GM18907 (cell line): ENCODE results near the gene ATG2B.
"Not testable (repeated sequence)": the region's sequence is repeated elsewhere in the genome, so short reads cannot be mapped to it uniquely, and the experiment has no call there.

ENCODE experiments used
- ATAC-seq: cut with Tn5 transposase; IDR thresholded peaks from one replicate; pipeline ENCODE4 v1.9.1; 2021; ENCODE audit warnings: mild to moderate bottlenecking, moderate library complexity; ENCODE audit not compliant: unreplicated experiment

Gene ATG2B

DNA sequence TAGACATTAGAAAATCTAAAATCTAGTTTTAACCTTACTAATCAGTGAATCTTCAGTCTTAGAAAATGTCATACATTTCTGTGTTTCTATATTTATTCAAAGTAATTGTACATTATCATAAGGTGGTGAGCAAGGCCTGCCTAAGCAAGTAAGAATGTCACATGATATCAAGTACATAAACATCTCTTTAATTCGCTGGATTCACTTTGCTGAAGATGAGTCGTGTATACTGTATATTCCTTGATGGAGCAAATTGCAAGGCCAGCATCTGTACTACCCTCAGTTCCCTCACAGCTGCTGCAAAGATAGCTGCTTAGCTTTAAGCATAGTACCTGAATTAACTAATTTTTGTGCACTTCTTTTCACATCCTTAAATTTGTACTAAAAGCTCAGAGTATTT, 20.3 kb upstream of the ATG2B start:
- no peak for ATAC-seq

DNA sequence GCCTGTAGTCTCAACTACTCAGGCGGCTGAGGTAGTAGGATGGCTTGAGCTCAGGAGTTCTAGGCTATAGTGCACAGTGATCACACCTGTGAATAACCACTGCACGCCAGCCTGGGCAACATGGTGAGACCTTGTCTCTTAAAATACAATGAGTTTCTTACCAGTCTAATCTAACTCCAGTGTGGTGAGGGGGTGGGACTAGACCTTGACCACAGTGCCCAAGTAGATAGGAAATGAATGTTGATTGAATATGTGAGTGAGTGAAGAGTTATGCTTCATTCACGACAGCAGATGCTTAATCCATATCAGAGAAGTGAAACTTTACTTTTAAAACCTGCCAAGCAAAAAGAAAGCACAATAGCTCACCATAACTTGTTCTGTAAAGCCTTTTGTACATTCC, 17.6 kb upstream of the ATG2B start:
- ATAC-seq, result peak; percentile 94

DNA sequence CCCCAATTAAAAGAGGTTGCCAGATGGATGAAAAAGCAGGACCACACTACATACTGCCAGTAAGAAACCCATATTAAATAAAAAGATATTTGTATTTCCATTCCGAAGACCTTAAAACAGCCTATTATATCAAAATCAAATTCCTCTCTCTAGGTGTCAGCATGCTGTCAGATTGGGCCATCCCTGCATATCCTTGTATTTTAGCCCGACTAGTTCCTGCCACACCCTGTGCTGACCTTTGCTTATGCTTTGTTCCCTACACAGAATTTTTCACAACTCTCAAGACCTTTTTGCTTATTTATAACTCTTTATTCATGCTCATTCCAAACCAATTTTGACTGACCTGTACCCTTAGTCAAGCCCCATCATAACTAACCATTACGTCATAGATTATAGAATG, 13.0 kb upstream of the ATG2B start:
- ATAC-seq, result no peak

DNA sequence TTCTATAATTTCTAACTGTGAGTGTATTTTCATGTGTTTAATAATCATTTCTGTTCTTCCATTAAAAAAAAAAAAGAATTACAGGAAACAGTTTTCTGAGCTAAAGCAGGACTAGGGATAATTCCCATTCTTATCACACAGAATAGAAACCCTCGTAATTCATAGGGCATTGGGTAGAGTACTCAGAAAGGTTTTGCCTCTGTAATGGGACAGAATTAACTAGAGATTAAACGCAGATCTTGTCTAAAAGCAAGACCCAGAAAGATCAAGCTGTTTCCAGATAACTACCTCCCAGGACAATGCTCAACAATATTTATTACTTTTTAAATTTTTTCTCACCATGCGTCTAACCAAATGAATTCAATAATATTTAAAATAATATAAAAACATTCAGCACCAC, 10.4 kb upstream of the ATG2B start:
- no peak for ATAC-seq

DNA sequence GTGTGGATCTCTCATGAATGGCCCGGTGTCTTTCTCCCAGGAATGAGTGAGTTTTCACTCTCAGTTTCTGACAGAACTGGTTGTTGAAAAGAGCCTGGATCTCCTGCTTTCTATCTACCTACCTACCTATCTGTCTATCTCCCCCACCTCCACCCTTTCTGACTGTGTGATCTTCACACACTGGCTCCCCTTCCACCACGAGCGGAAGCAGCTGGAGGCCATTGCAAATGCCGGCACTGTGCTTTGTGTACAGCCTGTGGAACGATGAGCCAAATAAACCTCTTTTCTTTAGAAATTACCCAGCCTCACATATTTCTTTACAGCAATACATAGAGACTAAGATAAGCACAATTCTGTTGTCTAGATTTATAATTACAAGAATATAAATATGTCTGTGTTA, 7.4 kb upstream of the ATG2B start:
- no peak for ATAC-seq

DNA sequence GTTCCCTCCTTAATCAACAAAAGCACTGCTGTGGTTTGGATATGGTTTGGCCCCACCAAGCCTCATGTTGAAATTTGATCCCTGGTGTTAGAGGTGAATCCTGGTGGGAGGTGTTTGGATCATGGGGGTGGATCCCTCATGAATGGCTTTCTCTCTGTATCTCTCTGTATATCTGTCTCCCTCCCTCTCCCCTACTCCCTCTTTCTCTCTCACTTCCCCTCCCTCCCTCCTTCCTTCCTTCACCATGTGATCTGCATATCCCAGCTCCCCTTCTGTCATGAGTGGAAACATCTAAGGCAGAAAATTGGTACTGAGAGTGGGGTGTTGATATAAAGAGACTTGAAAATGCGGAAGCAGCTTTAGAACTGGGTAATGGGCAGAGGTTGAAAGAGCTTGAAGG, 5.4 kb upstream of the ATG2B start:
- ATAC-seq, result no peak

DNA sequence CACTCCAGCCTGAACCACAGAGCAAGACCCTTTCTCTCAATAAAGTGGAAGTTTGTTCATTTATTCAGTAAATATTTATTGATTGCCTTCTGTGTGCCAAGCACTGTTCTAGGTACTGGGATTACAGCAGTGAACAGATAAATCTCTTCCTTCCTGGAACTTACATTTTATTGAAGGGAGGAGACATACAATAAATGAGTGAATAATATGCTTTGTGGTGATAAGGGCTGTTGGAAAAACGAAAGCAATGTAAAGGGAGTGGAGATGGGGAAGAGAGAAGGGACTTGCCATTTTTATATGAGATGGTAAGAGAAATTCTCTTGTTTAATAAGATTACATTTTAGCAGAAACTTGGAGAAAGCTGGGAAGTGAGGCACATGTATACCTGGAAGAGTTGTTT, 1.8 kb upstream of the ATG2B start:
- ATAC-seq, result no peak

DNA sequence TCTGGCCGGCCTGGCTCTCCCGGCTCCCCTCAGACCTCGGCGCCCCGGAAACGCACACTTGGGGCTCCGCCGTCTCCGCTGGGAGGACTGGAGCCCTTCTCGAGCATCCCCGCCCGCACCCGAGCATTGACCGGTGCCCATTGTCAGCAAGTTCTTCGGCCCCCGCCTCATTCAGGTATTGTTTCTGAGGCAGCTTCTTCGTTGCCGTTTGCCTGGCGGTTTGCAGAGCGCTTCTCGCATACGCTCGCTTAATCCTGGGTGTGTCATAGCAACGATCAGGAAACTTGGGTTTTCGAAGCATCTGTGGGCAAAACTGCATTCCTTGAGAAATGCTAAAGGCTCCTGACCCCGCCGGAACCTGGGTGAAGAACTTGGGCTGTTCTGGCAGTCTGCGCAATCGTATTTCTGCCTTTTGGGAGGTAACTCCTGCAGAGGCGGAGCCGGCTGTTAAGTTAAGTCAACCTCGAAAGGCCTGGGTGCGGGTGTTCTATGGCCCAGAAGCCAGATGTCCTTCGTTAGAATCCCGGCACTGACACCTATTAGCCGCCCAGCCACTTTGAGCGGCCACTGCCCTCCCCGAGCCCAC, 703 bp upstream of the ATG2B start:
- ATAC-seq, result peak; percentile 30

DNA sequence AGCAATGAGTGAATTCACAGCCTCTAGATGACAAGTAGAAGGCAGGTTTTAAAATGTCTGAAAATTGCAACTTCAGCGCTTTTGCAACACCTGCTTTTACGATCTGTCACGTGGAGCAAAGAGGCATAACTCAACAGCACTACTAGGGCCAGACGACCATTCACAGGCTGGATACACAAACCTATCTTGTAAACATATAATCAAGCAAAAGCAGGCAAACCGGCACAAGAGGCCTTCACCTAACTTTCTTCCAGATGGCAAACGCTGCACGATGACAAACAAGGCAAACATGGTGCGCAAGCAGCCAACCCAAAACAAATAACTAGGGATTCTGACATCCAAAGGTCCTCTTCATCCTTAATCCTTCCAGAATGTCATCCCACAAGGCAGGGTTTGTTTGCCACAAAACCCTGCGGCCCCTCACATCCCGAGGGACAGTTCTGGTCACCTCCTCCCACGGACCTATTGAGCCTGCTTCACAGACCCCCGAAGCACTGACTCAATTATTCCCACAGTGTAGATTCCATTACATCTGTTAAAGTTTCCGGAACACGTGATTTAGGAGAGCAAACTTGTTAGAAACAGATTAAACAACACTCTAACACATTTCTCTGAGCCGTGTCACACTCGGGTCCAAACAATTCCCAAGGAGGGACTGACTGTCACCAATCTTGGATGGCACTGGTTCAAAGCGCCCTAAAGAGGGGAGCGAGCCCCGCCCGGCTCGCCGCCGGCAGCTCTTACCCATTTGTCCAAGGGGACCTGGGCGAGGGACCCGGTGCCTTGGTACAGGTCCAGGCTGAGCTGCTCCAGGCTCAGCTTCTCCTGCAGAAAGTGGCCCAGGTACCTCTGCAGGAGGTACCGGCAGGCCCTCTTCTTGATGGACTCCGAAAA, 823 bp downstream of the ATG2B start:
- ATAC-seq, result peak; percentile 37

DNA sequence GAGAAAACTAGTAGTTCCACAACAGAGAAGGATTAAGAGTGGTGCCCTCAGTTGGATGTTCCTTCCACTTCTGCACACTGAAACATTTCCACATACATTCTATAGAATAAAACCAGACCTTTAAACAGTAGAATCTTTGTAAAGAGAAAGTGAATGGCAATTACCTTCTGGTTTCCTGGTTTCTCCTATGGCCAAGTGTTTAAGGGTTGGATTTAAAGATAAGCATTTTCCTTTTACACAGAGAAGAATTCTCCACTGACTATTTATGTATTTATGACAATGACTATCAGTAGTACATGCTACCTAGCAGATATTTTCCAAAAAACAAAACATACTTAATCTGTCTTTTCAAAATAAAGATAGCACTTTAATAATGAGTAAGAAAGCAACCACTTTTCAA, 3.2 kb downstream of the ATG2B start:
- no peak for ATAC-seq

DNA sequence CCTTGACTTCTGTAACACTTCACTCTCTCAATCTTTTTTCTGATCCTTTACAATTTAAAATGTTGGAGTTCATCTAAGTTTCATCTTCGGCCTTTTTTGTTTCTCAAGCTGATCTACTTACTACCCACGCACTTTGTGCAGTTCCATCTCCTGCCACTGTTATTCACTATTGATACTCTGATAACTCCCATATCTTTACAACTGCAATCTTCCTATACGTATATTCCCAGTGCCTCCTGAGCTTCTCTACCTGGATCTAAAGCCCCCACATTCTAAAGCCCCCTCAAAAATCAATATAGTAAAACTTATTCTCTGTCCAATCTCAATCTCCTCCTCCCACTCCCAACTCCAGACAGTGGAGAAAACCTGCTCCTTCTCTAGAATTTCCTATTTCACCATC, 5.9 kb downstream of the ATG2B start:
- no peak for ATAC-seq

DNA sequence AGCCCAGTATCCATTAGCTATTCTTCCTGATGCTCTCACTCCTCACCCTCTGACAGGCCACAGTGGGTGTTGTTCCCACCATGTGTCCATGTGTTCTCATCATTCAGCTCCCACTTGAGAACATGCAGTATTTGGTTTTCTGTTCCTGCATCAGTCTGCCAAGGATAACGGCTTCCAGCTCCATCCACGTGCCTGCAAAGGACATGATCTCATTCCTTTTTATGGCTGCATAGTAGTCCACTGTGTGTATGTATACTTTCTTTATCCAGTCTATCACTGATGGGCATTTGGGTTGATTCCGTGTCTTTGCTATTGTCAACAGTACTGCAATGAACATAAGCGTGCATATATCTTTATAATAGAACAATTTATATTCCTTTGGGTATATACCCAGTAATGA, 8.9 kb downstream of the ATG2B start:
- no peak for ATAC-seq

DNA sequence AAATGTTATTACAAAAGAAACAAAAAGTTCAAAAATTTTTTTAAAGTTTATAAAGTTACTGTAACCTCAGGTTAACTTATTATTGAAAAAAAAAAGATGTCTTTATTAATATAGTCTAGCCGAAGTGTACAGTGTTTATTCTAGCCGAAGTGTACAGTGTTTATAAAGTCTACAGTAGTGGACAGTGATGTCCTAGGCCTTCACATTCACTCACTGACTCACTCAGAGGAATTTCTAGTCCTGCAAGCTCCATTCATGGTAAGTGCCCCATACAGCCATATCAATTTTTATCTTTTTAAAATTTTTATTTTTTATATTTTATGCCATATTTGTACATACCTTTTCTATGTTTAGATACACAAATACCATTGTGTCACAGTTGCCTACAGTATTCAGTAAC, 10.4 kb downstream of the ATG2B start:
- ATAC-seq, result no peak

DNA sequence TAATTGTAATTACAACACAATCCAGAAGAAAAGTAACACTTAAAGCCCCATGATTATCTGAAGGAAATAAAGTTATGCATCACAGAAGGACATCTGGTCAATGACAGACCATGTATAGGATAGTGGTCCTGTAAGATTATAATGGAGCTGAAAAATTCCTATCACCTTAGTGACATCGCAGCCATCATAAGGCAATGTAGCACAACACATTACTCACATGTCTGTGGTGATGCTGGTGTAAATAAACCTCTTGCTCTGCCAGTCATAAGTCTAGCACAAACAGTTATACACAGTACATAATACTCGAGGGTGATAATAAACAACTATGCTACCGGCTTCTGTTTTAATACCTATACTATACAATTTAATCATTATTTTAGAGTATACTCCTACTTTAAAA, 11.2 kb downstream of the ATG2B start:
- no peak for ATAC-seq

DNA sequence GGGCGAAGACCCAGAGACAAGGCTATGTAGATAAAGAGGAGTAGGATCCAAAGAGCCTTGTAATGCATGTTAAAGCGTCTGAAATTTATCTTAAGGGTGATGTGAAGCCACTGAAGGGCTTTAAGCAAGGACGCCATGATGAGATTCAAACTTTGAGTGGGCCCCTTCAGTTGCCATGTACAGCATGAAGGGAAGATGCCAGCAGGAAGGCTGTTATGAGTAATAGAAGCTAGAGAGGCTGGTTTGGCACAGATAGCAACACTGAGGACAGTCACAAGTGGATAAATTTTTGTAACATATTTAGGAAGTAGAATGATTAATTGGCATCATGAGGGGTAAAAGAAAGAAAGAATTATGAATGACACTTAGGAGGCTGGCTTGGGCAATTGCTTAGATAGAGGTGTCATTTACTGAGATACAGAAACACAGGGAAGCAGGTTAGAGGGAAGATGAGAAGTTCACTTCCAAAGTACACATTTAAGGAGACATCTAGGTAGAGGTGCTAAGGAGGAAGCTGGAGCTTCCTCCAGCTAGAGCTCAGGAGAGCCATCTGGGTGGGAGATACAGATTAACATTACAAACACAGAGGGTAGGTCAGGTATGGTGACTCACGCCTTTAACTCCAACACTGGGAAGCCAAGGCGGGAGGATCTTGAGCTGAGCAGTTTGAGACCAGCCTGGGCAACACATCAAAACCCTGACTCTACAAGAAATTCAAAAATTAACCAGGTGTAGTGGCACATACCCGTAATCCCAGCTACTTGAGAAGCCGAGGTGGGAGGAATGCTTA, 13.7 kb downstream of the ATG2B start:
- no peak for ATAC-seq

DNA sequence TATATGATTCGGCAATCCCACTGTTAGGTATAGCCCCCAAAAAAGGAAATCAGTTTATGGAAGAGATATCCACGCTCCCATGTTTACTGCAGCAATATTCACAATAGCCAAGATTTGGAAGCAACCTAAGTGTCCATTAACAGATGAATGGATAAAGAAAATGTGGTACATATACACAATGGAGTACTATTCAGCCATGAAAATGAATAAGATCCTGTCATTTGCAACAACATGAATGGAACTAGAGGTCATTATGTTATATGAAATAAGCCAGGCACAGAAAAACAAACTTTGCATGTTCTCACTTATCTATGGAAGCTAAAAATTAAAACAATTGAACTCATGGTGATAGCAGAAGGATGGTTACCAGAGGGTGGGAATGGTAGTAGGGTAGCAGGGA, 15.2 kb downstream of the ATG2B start:
- not testable (repeated sequence) for ATAC-seq

DNA sequence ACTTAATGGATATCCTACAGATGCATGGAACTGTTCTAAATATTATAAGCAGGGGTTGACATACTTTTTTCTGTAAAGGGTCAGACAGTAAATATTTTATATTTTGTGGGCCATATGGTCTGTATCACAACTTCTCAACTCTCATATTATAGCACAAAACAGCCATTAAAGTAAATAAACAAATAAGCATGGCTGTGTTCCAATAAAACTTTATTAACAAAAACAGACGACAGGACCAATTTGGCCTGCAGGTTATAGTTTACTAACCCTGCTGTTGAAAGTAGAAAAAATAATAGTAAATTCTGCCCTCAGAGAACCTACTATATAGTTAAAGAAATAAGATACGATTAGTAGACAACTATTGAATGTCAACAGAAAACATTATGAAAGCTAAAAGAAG, 17.5 kb downstream of the ATG2B start:
- no peak for ATAC-seq

DNA sequence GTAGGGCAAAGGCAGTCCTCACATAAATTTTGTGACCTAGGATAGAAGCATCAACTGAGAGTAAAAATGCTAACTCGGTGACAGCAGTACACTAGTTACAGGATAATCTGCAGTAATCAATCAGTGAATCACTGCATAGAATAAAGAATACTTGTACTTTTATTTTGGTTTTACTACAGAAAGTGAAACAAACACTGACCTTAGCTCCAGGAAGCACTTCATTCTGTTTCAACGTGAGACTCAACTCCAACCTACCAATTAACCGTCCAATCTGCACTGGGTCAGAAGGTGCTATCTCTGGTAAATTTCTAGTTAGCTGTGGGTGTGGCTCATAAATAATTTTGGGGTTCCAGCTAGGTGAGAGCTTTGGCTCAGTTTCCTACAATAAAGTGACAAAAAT, 21.8 kb downstream of the ATG2B start:
- no peak for ATAC-seq

DNA sequence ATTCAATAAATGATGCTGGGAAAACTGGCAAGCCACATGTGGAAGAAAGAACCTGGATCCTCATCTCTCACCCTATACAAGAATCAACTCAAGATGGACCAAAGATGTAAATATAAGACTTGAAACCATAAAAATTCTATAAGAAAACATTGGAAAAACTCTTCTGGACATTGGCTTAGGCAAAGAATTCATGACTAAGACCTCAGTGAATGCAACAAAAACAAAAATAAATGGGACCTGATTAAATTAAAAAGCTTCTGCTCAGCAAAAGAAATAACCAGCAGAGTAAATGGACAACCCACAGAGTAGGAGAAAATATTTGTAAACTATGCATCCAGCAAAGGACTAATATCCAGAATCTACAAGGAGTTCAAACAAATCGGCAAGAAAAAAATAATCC, 24.6 kb downstream of the ATG2B start:
- no peak for ATAC-seq

DNA sequence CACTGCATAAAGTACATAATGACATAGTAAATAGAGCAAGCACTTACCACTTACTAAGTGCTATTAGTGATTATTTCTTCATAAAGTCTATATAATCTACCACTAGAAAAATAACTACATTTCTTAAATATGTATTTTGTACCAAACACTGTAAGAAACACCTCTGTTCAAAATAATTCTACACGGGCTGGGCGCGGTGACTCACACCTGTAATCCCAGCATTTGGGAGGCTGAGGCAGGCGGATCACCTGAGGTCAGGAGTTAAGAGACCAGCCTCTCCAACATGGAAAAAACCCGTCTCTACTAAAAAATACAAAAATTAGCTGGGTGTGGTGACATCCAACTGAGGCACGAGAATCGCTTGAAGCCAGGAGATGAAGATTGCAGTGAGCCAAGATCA, 38.9 kb downstream of the ATG2B start:
- no peak for ATAC-seq

DNA sequence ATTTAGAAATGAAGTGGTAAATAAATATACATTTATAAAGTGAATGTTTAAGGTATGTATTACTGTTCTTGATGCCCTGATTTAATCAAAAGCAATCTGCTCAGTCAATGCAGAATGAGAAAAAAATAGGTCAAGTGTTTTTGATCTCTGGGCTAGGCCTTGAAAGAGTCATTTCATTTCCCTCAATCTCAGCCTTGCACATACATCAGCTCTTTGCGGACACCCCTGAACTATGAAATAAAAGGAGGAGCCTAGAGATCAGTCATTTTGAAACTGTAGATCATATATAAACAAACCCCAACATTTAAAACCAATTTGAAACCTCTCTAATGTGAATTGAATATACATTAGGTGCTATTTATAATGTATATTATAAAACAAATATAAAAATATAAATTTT, 42.5 kb downstream of the ATG2B start:
- no peak for ATAC-seq

DNA sequence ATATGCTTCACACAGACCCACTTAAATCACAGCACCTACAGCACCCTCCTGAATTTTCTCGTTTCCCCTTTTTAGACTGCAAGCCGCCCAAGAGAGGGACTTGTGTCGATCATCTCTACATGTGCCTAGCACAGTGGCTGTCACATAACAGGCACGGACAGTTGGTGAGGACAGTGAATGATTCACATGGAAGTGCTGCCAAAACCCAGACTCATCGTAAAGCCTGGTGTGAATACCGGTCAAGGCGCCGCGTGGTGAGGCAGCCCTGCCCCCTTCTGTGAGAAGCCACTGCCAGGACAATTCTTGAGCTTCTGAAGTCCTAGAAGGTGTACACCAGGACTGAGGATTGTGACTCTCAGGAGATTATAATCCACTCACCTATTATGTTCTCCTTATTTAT, 44.3 kb downstream of the ATG2B start:
- no peak for ATAC-seq
